ENCODE data around the gene PPP1R12A. TPM values are rescaled to one million over a fixed set of nuclear protein-coding genes. Genes with fewer than 3 reads are reported as not detected.

PPP1R12A gene
- total RNA-seq, 6 experiments from 2014 or later = 104 to 122 (median 113) TPM

GRCh38 chr12:79848339-79848738 lies 86.6 kb downstream of the PPP1R12A start:
- Mint-ChIP-seq H3K4me1 (ENCODE audit: low read depth) (peaks cover 62% of the 10 kb centered on the region), H3K27me3 (ENCODE audit: insufficient read depth) (no peaks in the 10 kb centered on the region; the same call in 1 of the 2 replicates), H3K27ac (0 out of 2 replicates have a peak overlapping the region, but pooled peaks have one; percentile 3), H3K36me3 (ENCODE audit: low read depth) (peaks cover 39% of the 10 kb centered on the region), H3K4me3 (no peak overlapping the region), H3K9me3 (no peaks in the 10 kb centered on the region)
- DNase-seq = no peak
- TF ChIP-seq, protein P1, sequence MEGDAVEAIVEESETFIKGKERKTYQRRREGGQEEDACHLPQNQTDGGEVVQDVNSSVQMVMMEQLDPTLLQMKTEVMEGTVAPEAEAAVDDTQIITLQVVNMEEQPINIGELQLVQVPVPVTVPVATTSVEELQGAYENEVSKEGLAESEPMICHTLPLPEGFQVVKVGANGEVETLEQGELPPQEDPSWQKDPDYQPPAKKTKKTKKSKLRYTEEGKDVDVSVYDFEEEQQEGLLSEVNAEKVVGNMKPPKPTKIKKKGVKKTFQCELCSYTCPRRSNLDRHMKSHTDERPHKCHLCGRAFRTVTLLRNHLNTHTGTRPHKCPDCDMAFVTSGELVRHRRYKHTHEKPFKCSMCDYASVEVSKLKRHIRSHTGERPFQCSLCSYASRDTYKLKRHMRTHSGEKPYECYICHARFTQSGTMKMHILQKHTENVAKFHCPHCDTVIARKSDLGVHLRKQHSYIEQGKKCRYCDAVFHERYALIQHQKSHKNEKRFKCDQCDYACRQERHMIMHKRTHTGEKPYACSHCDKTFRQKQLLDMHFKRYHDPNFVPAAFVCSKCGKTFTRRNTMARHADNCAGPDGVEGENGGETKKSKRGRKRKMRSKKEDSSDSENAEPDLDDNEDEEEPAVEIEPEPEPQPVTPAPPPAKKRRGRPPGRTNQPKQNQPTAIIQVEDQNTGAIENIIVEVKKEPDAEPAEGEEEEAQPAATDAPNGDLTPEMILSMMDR (IDR thresholded peaks at IDR 0.05) = no peak

DNA sequence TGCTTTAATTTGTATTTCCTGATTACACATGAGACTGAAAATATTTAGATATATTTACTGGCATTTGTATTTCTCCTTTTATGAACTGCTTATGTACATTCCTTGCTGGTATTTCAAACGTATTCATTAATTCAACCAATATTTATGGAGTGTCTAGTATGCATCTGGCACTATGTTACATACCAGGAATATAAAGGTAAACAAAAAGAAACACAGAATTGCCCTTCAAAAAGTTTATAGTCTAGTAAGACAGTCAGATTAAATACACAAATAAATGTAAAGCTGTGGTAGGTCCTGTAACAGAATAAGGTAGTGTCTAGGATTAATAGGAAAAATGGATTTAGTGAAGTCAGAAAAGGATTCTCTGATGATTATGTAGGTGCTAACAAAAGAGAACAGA lies 87.5 kb downstream of the PPP1R12A start:
- TF ChIP-seq, protein P1 (IDR thresholded peaks at IDR 0.05) = no peak
- Mint-ChIP-seq H3K4me3 (no peak overlapping the region), H3K27ac (peak overlapping the region; percentile 22; the same call in 1 of the 2 replicates), H3K4me1 (ENCODE audit: low read depth) (peaks cover 69% of the 10 kb centered on the region), H3K9me3 (no peaks in the 10 kb centered on the region), H3K36me3 (ENCODE audit: low read depth) (peaks cover 38% of the 10 kb centered on the region), H3K27me3 (ENCODE audit: insufficient read depth) (no peaks in the 10 kb centered on the region; the same call in 1 of the 2 replicates)
- DNase-seq = no peak

- peaks cover 8% of the 10 kb centered on the region for H3K9me3 Mint-ChIP-seq
- peak overlapping the region; percentile 34 for H3K4me3 Mint-ChIP-seq
Observed at GRCh38 chr12:79844693-79845092, 90.2 kb downstream of the PPP1R12A start.

DNA sequence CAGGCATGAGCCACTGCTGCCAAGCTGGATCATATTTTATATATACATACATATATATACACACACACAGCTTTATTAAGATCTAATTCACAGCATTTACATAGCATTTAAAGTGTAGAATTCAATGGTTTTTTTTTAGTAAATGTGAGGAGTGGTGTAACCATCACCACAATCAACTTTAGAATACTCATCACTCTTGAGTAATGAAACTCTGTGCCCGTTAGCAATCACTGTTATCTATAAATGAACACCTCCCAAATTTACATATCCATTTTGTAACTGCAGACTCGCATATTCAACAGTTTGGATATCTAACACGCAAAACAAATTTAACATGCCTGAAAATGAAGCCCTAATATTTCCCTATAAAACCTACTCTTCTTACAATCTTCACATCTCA lies 90.9 kb downstream of the PPP1R12A start:
- peak overlapping the region; percentile 81 for H3K27ac Mint-ChIP-seq
- H3K36me3 Mint-ChIP-seq (ENCODE audit: low read depth) = peaks cover 59% of the 10 kb centered on the region

More at GRCh38 chr12:79844693-79845092, 90.2 kb downstream of the PPP1R12A start:
- Mint-ChIP-seq H3K27ac (peak overlapping the region; percentile 81), H3K4me1 (ENCODE audit: low read depth) (peaks cover 69% of the 10 kb centered on the region), H3K27me3 (ENCODE audit: insufficient read depth) (peaks cover 1% of the 10 kb centered on the region), H3K36me3 (ENCODE audit: low read depth) (peaks cover 52% of the 10 kb centered on the region)
- peak; percentile 64 for DNase-seq
- TF ChIP-seq, protein P1 (IDR thresholded peaks at IDR 0.05) = no peak

DNA sequence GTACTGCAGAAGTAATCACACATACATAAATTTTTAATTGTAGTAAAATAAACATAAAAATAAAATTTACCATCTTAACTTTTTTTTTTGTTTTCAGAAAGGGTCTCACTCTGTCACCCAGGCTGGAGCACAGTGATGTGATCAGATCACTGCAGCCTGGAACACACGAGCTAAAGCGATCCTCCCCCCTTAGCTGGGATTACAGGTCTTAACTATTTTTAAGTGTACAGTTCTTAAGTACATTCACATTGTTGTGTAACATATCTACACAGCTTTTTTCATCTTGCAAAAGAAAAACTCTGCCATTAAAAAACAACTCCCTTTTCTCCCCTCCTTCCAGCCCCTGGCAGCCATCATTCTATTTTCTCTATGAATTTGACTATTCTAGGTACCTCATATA lies 92.3 kb downstream of the PPP1R12A start:
- TF ChIP-seq, protein P1 (IDR thresholded peaks at IDR 0.05) = no peak
- Mint-ChIP-seq H3K4me3 (no peak overlapping the region), H3K36me3 (ENCODE audit: low read depth) (peaks cover 73% of the 10 kb centered on the region), H3K27me3 (ENCODE audit: insufficient read depth) (peaks cover 1% of the 10 kb centered on the region), H3K4me1 (ENCODE audit: low read depth) (peaks cover 59% of the 10 kb centered on the region), H3K27ac (no peak overlapping the region), H3K9me3 (peaks cover 28% of the 10 kb centered on the region)
- DNase-seq = no peak

More for the DNA sequence above, 90.9 kb downstream of the PPP1R12A start:
- peaks cover 69% of the 10 kb centered on the region for H3K4me1 Mint-ChIP-seq (ENCODE audit: low read depth)
- DNase-seq = no peak
- H3K4me3 Mint-ChIP-seq = peak overlapping the region; percentile 34
- H3K27me3 Mint-ChIP-seq (ENCODE audit: insufficient read depth) = peaks cover 1% of the 10 kb centered on the region
- H3K9me3 Mint-ChIP-seq = peaks cover 15% of the 10 kb centered on the region
- TF ChIP-seq, protein P1 (IDR thresholded peaks at IDR 0.05) = no peak

Data from HFFc6 (cell line).